ENCODE data around the gene SMAD3.

The SMAD3 gene

GRCh38 chr15:67100124-67100791, 34.9 kb downstream of the SMAD3 start:
- Histone ChIP-seq H3K36me3 (ENCODE audit: control insufficient read depth, insufficient read depth, low read length) (no peaks in the 10 kb centered on the region), H3K9ac (ENCODE audit: low read length) (no peak overlapping the region), H3K9me3 (ENCODE audit: control insufficient read depth, insufficient read depth, low read depth, low read length) (no peaks in the 10 kb centered on the region), H3K4me3 (ENCODE audit: low read depth, low read length) (no peak overlapping the region), H3K27me3 (ENCODE audit: control insufficient read depth, insufficient read depth, low read length) (no peaks in the 10 kb centered on the region), H3K4me1 (ENCODE audit: control insufficient read depth, insufficient read depth, low read length) (peaks cover 18% of the 10 kb centered on the region), H3K27ac (ENCODE audit: low read depth, low read length) (no peak overlapping the region)

GRCh38 chr15:67100801-67101581, 35.6 kb downstream of the SMAD3 start:
- no peak overlapping the region for H3K9ac ChIP-seq (ENCODE audit: low read length)

GRCh38 chr15:67101911-67102598, 36.7 kb downstream of the SMAD3 start:
- peaks cover 36% of the 10 kb centered on the region for H3K4me1 ChIP-seq (ENCODE audit: control insufficient read depth, insufficient read depth, low read length)
- no peak overlapping the region for H3K27ac ChIP-seq (ENCODE audit: low read depth, low read length)
- H3K27me3 ChIP-seq (ENCODE audit: control insufficient read depth, insufficient read depth, low read length): no peaks in the 10 kb centered on the region
- H3K4me3 ChIP-seq (ENCODE audit: low read depth, low read length): no peak overlapping the region
- no peak overlapping the region for H3K9ac ChIP-seq (ENCODE audit: low read length)
- H3K36me3 ChIP-seq (ENCODE audit: control insufficient read depth, insufficient read depth, low read length): no peaks in the 10 kb centered on the region
- no peaks in the 10 kb centered on the region for H3K9me3 ChIP-seq (ENCODE audit: control insufficient read depth, insufficient read depth, low read depth, low read length)

More at GRCh38 chr15:67100801-67101581, 35.6 kb downstream of the SMAD3 start:
- Histone ChIP-seq H3K4me1 (ENCODE audit: control insufficient read depth, insufficient read depth, low read length) (peaks cover 25% of the 10 kb centered on the region), H3K9me3 (ENCODE audit: control insufficient read depth, insufficient read depth, low read depth, low read length) (no peaks in the 10 kb centered on the region), H3K36me3 (ENCODE audit: control insufficient read depth, insufficient read depth, low read length) (no peaks in the 10 kb centered on the region), H3K4me3 (ENCODE audit: low read depth, low read length) (no peak overlapping the region), H3K27ac (ENCODE audit: low read depth, low read length) (no peak overlapping the region), H3K27me3 (ENCODE audit: control insufficient read depth, insufficient read depth, low read length) (no peaks in the 10 kb centered on the region)

GRCh38 chr15:67102599-67102929, 37.2 kb downstream of the SMAD3 start:
- peaks cover 41% of the 10 kb centered on the region for H3K4me1 ChIP-seq (ENCODE audit: control insufficient read depth, insufficient read depth, low read length)
- H3K27ac ChIP-seq (ENCODE audit: low read depth, low read length): no peak overlapping the region

GRCh38 chr15:67103021-67103420, 37.6 kb downstream of the SMAD3 start:
- Histone ChIP-seq H3K36me3 (ENCODE audit: control insufficient read depth, insufficient read depth, low read length) (no peaks in the 10 kb centered on the region), H3K27ac (ENCODE audit: low read depth, low read length) (no peak overlapping the region), H3K9ac (ENCODE audit: low read length) (no peak overlapping the region), H3K4me3 (ENCODE audit: low read depth, low read length) (no peak overlapping the region), H3K9me3 (ENCODE audit: control insufficient read depth, insufficient read depth, low read depth, low read length) (no peaks in the 10 kb centered on the region), H3K27me3 (ENCODE audit: control insufficient read depth, insufficient read depth, low read length) (no peaks in the 10 kb centered on the region), H3K4me1 (ENCODE audit: control insufficient read depth, insufficient read depth, low read length) (peaks cover 43% of the 10 kb centered on the region)

More at GRCh38 chr15:67102599-67102929, 37.2 kb downstream of the SMAD3 start:
- Histone ChIP-seq H3K9me3 (ENCODE audit: control insufficient read depth, insufficient read depth, low read depth, low read length) (no peaks in the 10 kb centered on the region), H3K9ac (ENCODE audit: low read length) (no peak overlapping the region), H3K4me3 (ENCODE audit: low read depth, low read length) (no peak overlapping the region), H3K36me3 (ENCODE audit: control insufficient read depth, insufficient read depth, low read length) (no peaks in the 10 kb centered on the region), H3K27me3 (ENCODE audit: control insufficient read depth, insufficient read depth, low read length) (no peaks in the 10 kb centered on the region)

DNA sequence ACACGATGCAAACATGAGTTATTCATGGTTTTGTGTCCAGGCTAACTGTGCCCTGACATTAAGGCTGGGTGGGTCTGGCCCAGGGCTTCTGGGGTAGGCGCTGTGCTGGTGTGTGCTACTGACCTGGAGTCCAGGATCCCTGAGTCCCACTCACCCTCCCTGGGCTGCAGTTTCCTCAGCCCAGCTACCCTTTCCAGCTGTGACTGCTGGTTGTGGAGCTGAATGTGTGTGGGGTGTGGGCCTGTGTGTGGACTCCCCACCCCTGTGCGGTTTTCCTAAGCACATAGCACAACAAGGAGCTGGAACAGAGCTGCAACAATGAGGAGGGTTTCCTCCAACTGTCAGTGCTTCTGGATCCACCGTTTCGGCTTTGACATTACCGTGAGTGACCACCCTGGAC, 38.0 kb downstream of the SMAD3 start:
- peaks cover 48% of the 10 kb centered on the region for H3K4me1 ChIP-seq (ENCODE audit: control insufficient read depth, insufficient read depth, low read length)
- H3K27ac ChIP-seq (ENCODE audit: low read depth, low read length): no peak overlapping the region

DNA sequence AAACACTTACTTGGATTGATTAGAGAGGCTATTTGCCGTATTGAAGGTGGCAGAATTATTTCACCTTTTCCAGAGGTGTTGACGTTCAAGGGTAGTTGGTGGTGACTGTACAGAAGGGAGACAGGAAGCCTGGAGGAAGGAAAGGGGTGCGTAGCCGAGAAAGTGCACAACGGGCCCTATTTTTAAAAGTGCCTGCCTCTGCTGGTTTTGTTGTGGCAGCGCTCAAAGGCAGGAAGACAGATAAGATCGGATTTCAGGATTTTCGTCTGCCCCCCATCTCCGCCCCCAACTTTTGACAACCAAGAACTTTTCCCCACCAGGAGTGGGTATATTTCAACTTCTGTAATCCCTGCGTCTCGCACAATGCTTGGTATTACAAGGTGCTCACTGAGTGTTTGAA, 38.5 kb downstream of the SMAD3 start:
- Histone ChIP-seq H3K27ac (ENCODE audit: low read depth, low read length) (no peak overlapping the region), H3K9me3 (ENCODE audit: control insufficient read depth, insufficient read depth, low read depth, low read length) (no peaks in the 10 kb centered on the region)

More for the DNA sequence above, 38.0 kb downstream of the SMAD3 start:
- no peaks in the 10 kb centered on the region for H3K36me3 ChIP-seq (ENCODE audit: control insufficient read depth, insufficient read depth, low read length)
- H3K9ac ChIP-seq (ENCODE audit: low read length): no peak overlapping the region
- no peaks in the 10 kb centered on the region for H3K27me3 ChIP-seq (ENCODE audit: control insufficient read depth, insufficient read depth, low read length)
- H3K4me3 ChIP-seq (ENCODE audit: low read depth, low read length): no peak overlapping the region
- H3K9me3 ChIP-seq (ENCODE audit: control insufficient read depth, insufficient read depth, low read depth, low read length): no peaks in the 10 kb centered on the region

DNA sequence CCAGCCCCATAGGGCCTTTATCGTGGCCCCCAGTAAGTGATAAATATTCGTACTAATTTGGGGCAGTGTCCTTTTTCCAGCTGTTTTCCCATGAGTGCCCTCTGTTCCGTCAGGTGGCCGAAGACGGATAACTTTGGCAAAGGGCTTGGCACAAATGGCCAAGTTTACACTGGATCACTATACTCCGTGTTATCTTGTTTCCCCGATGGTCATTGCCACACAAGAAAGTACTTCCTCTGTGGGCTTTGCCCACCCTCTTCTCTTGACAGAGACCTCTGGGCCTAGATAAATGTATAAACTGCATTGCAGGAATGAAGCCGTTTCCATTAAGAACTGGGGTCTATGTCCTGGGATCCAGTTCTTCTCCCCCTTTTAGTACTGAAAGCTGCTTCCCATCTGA, 39.1 kb downstream of the SMAD3 start:
- H3K27ac ChIP-seq (ENCODE audit: low read depth, low read length): no peak overlapping the region
- H3K9ac ChIP-seq (ENCODE audit: low read length): no peak overlapping the region
- H3K27me3 ChIP-seq (ENCODE audit: control insufficient read depth, insufficient read depth, low read length): no peaks in the 10 kb centered on the region
- peaks cover 53% of the 10 kb centered on the region for H3K4me1 ChIP-seq (ENCODE audit: control insufficient read depth, insufficient read depth, low read length)
- no peaks in the 10 kb centered on the region for H3K9me3 ChIP-seq (ENCODE audit: control insufficient read depth, insufficient read depth, low read depth, low read length)
- no peak overlapping the region for H3K4me3 ChIP-seq (ENCODE audit: low read depth, low read length)
- no peaks in the 10 kb centered on the region for H3K36me3 ChIP-seq (ENCODE audit: control insufficient read depth, insufficient read depth, low read length)

More for the DNA sequence above, 38.5 kb downstream of the SMAD3 start:
- Histone ChIP-seq H3K27me3 (ENCODE audit: control insufficient read depth, insufficient read depth, low read length) (no peaks in the 10 kb centered on the region), H3K4me1 (ENCODE audit: control insufficient read depth, insufficient read depth, low read length) (peaks cover 48% of the 10 kb centered on the region), H3K36me3 (ENCODE audit: control insufficient read depth, insufficient read depth, low read length) (no peaks in the 10 kb centered on the region), H3K9ac (ENCODE audit: low read length) (no peak overlapping the region), H3K4me3 (ENCODE audit: low read depth, low read length) (no peak overlapping the region)

GRCh38 chr15:67105065-67105951, 39.9 kb downstream of the SMAD3 start:
- no peak overlapping the region for H3K27ac ChIP-seq (ENCODE audit: low read depth, low read length)
- no peaks in the 10 kb centered on the region for H3K9me3 ChIP-seq (ENCODE audit: control insufficient read depth, insufficient read depth, low read depth, low read length)
- no peaks in the 10 kb centered on the region for H3K36me3 ChIP-seq (ENCODE audit: control insufficient read depth, insufficient read depth, low read length)
- no peaks in the 10 kb centered on the region for H3K27me3 ChIP-seq (ENCODE audit: control insufficient read depth, insufficient read depth, low read length)
- peaks cover 55% of the 10 kb centered on the region for H3K4me1 ChIP-seq (ENCODE audit: control insufficient read depth, insufficient read depth, low read length)
- no peak overlapping the region for H3K4me3 ChIP-seq (ENCODE audit: low read depth, low read length)
- H3K9ac ChIP-seq (ENCODE audit: low read length): no peak overlapping the region

GRCh38 chr15:67105991-67106763, 40.8 kb downstream of the SMAD3 start:
- Histone ChIP-seq H3K36me3 (ENCODE audit: control insufficient read depth, insufficient read depth, low read length) (no peaks in the 10 kb centered on the region), H3K27ac (ENCODE audit: low read depth, low read length) (no peak overlapping the region), H3K4me3 (ENCODE audit: low read depth, low read length) (no peak overlapping the region), H3K9ac (ENCODE audit: low read length) (no peak overlapping the region), H3K9me3 (ENCODE audit: control insufficient read depth, insufficient read depth, low read depth, low read length) (peaks cover 7% of the 10 kb centered on the region), H3K27me3 (ENCODE audit: control insufficient read depth, insufficient read depth, low read length) (no peaks in the 10 kb centered on the region), H3K4me1 (ENCODE audit: control insufficient read depth, insufficient read depth, low read length) (peaks cover 55% of the 10 kb centered on the region)

All from HUES6 (cell line).